Nephron progenitor cell (in vitro differentiated cells): ENCODE results near the gene ZNF19.

ENCODE experiments used
- DNase-seq: peaks from one replicate; pipeline ENCODE4 v3.0.0; 2021
- H3K27ac Mint-ChIP-seq: 2 replicates; pipeline ENCODE4 v1.8.0; 2021; ENCODE audit warnings: mild to moderate bottlenecking, moderate library complexity, mixed read lengths
- H3K27me3 Mint-ChIP-seq: 2 replicates; pipeline ENCODE4 v1.8.0; 2021; ENCODE audit warnings: mild to moderate bottlenecking, low read depth, mixed read lengths; ENCODE audit not compliant: poor library complexity
- H3K36me3 Mint-ChIP-seq: 2 replicates; pipeline ENCODE4 v1.8.0; 2021; ENCODE audit warnings: low read depth, mixed read lengths
- H3K4me1 Mint-ChIP-seq: 2 replicates; pipeline ENCODE4 v1.8.0; 2021; ENCODE audit warnings: mixed read lengths
- H3K4me3 Mint-ChIP-seq: 2 replicates; pipeline ENCODE4 v1.8.0; 2021; ENCODE audit warnings: mild to moderate bottlenecking, moderate library complexity, mixed read lengths
- H3K9me3 Mint-ChIP-seq: 2 replicates; pipeline ENCODE4 v1.8.0; 2021; ENCODE audit warnings: mild to moderate bottlenecking, moderate library complexity, mixed read lengths
- TF ChIP-seq, protein P1 (sequence below): fragments of 200-600 bp; sonication (generic); IDR thresholded peaks from 2 replicates; pipeline ENCODE4 v1.5.0; 2021; ENCODE audit warnings: antibody characterized with exemption

Gene ZNF19

DNA sequence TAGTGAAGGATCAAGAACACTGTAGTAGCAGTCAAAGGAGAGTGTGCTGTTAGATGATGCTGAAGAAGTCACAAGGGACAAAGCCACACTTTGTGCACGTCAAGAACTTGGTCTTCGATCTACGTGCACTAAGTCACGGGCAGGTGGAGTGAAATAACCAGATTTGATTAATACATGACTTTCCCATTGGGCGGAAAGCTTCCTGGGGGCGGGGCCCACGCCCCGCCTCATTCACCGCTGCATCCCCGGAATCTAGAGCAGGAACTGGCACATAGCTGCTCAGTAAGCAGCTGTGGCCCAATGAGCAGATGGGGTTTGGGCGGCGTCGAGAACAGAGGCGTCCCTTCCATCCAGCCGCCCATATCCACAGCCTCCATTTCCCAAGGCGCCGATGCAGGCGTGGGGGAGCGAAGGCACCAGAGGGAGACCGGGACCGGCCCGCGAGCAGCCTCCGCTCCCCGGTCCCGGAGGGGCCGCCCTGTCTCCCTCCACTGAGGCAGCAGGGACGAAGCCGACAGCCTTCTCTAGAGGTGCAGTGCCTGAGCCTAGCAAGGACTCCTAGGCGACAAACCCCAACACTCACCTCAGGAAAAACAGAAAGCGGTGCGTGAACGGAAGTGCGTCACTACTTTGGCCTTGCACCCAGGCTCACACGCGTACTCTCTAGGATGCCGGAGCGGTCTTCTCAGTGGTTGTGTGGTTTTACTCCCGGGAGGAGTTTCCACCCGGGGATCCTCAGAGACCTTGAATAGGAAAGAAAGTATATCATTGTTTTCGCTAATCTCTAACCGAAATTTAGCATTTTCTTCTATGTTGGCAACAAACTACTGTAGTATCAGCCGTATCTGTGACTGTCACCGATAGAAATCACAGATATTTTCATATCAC lies 4.9 kb downstream of the ZNF19 start:
- TF ChIP-seq, protein P1, sequence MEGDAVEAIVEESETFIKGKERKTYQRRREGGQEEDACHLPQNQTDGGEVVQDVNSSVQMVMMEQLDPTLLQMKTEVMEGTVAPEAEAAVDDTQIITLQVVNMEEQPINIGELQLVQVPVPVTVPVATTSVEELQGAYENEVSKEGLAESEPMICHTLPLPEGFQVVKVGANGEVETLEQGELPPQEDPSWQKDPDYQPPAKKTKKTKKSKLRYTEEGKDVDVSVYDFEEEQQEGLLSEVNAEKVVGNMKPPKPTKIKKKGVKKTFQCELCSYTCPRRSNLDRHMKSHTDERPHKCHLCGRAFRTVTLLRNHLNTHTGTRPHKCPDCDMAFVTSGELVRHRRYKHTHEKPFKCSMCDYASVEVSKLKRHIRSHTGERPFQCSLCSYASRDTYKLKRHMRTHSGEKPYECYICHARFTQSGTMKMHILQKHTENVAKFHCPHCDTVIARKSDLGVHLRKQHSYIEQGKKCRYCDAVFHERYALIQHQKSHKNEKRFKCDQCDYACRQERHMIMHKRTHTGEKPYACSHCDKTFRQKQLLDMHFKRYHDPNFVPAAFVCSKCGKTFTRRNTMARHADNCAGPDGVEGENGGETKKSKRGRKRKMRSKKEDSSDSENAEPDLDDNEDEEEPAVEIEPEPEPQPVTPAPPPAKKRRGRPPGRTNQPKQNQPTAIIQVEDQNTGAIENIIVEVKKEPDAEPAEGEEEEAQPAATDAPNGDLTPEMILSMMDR: no peak
- Mint-ChIP-seq H3K36me3 (no peaks in the 10 kb centered on the region), H3K27me3 (peaks cover 21% of the 10 kb centered on the region), H3K27ac (peak overlapping the region; percentile 70), H3K4me3 (peak overlapping the region; percentile 85), H3K4me1 (peaks cover 15% of the 10 kb centered on the region), H3K9me3 (no peaks in the 10 kb centered on the region)
- peak; percentile 69 for DNase-seq

DNA sequence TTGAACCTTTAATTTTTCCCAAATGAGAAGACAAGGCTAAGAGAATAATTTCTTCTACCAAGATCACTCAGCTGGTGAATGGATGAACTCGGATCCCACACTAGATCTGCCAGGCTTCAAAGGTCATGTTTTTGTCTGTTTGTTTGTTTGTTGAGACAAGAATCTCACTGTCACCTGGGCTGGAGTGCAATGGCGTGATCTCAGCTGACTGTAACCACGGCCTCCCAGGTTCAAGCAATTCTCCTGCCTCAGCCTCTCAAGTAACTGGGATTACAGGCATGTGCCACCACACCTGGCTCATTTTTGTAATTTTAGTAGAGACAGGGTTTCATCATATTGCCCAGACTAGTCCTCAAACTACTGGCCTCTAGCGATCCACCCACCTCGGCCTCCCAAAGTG lies 6.6 kb downstream of the ZNF19 start:
- DNase-seq: no peak
- Mint-ChIP-seq H3K27ac (no peak overlapping the region), H3K9me3 (no peaks in the 10 kb centered on the region), H3K36me3 (no peaks in the 10 kb centered on the region), H3K4me1 (peaks cover 15% of the 10 kb centered on the region), H3K27me3 (peaks cover 12% of the 10 kb centered on the region), H3K4me3 (peak overlapping the region; percentile 61)
- TF ChIP-seq, protein P1: no peak

DNA sequence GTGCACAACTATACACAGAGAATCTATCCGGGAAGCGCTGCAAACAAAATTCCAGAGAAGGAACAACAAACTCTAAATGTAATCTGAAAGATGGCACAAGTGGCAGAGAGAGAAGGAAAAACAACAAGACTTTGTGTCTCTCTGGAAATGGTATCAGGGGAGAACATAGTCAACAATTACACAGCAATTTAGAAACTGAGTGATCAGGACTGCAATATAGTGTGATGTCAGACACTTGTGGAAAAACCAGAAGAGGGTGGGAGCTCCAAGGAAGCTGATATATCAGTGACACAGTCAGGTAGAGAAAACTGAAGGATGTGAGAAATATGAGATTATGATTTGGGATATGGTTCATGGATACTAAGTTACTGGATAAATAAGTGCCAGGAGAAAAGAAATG lies 8.2 kb downstream of the ZNF19 start:
- H3K36me3 Mint-ChIP-seq: peaks cover 11% of the 10 kb centered on the region
- DNase-seq: no peak
- no peaks in the 10 kb centered on the region for H3K9me3 Mint-ChIP-seq

DNA sequence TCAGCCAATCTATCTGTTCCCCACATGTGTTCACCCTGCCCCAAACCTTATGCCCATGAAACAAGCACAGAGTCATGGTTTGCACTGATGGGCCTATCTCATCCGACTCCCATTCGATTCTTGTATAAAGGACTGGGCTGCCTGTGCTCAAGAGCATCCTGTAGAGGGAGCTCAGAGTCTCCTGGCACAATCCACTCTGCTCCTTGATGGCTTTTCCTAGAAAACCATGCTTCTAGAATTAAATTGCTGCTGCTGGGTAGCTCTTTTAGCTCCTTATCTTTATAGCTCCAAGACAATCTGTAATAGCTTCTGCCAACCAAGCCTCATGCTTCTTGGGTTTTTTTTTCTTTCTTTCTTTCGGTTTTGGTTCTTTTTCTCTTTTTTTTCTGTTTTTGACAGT lies 9.7 kb downstream of the ZNF19 start:
- Mint-ChIP-seq H3K9me3 (no peaks in the 10 kb centered on the region), H3K4me3 (no peak overlapping the region), H3K4me1 (peaks cover 9% of the 10 kb centered on the region), H3K36me3 (peaks cover 12% of the 10 kb centered on the region), H3K27me3 (no peaks in the 10 kb centered on the region), H3K27ac (no peak overlapping the region)
- TF ChIP-seq, protein P1: peak; percentile 38
- DNase-seq: peak; percentile 10

More for the DNA sequence above, 8.2 kb downstream of the ZNF19 start:
- peaks cover 2% of the 10 kb centered on the region for H3K27me3 Mint-ChIP-seq
- no peak overlapping the region for H3K4me3 Mint-ChIP-seq
- peaks cover 15% of the 10 kb centered on the region for H3K4me1 Mint-ChIP-seq
- TF ChIP-seq, protein P1: no peak
- H3K27ac Mint-ChIP-seq: no peak overlapping the region

DNA sequence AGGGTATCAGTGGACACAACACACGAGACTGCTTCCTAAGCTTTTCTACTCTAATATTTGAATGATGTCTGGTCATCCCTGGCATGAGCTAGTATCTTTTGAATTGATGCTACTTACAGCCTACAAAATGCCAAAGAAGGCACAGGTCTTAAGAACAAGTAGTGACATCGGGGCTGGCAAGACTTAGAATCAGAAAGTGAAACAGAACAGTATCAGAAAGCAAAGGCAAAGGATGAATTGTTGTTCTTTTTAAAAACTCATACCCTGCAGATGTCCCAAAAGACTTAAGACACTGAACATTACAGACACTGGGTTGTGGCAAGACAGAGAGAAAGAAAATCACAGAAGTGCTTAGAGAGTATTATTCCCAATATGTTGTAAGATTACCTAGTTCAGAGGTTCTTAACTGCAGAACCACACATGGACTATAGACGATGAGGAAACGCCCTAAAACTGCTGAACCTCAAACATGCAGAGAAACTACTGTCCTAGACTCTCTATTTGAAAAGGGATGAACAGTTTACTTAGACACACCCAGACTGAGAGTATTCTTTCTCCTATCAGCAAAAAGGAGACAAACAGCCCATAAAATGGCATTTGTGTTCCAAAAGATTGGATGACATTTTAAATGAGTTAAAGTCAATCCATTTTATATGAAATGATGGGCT lies 12.5 kb downstream of the ZNF19 start:
- no peak overlapping the region for H3K27ac Mint-ChIP-seq
- DNase-seq: no peak
- no peaks in the 10 kb centered on the region for H3K9me3 Mint-ChIP-seq
- peaks cover 12% of the 10 kb centered on the region for H3K36me3 Mint-ChIP-seq
- no peaks in the 10 kb centered on the region for H3K4me1 Mint-ChIP-seq
- no peaks in the 10 kb centered on the region for H3K27me3 Mint-ChIP-seq
- TF ChIP-seq, protein P1: no peak
- no peak overlapping the region for H3K4me3 Mint-ChIP-seq
